Renal cortical epithelial cell (primary cell): ENCODE results near the gene OR2T1. TPM values are rescaled to one million over a fixed set of nuclear protein-coding genes. Genes with fewer than 3 reads are reported as not detected.
"Not testable (repeated sequence)": the region's sequence is repeated elsewhere in the genome, so short reads cannot be mapped to it uniquely, and the experiment has no call there.

Source experiments
- DNase-seq: peaks from one replicate; pipeline ENCODE4 v3.0.0-alpha.2; 2011; ENCODE audit warnings: low read depth
- total RNA-seq: library from RNA; depleted of rRNA; stranded (reverse); fragments of >200 nt; gene quantifications from 2 replicates; pipeline ENCODE4 v1.2.3, GENCODE V29; 2014

Gene OR2T1
- total RNA-seq, 1 donor from 2014 or later = not detected

GRCh38 chr1:248436303-248436702, 33.5 kb downstream of the OR2T1 start:
- DNase-seq = not testable (repeated sequence)

GRCh38 chr1:248438668-248439067, 35.8 kb downstream of the OR2T1 start:
- not testable (repeated sequence) for DNase-seq

- DNase-seq = not testable (repeated sequence)
Measured at GRCh38 chr1:248439283-248439682, 36.4 kb downstream of the OR2T1 start.

GRCh38 chr1:248442500-248443277, 39.8 kb downstream of the OR2T1 start:
- not testable (repeated sequence) for DNase-seq

GRCh38 chr1:248444603-248445002, 41.8 kb downstream of the OR2T1 start:
- DNase-seq = not testable (repeated sequence)

GRCh38 chr1:248445399-248445798, 42.6 kb downstream of the OR2T1 start, which contains the start of gene OR2T2:
Gene OR2T2 (plus strand): TSS chr1:248445637. CDS start chr1:248452798, 7,161 bp downstream.
- peak; percentile 75 for DNase-seq

- DNase-seq = not testable (repeated sequence)
Measured at GRCh38 chr1:248448409-248449074, 45.7 kb downstream of the OR2T1 start.

- not testable (repeated sequence) for DNase-seq
Measured at GRCh38 chr1:248449821-248450465, 47.1 kb downstream of the OR2T1 start.

- not testable (repeated sequence) for DNase-seq
Measured at GRCh38 chr1:248450466-248451145, 47.8 kb downstream of the OR2T1 start.

GRCh38 chr1:248453619-248454018, 50.8 kb downstream of the OR2T1 start:
- not testable (repeated sequence) for DNase-seq

- DNase-seq = not testable (repeated sequence)
Measured at GRCh38 chr1:248455045-248455444, 52.2 kb downstream of the OR2T1 start.

- not testable (repeated sequence) for DNase-seq
Measured at GRCh38 chr1:248456635-248457034, 53.8 kb downstream of the OR2T1 start.

Other genes starting within 250 kb of the OR2T1 start
- gene OR2M2, start 228.2 kb upstream of the OR2T1 start, total RNA-seq = not detected in 2 replicates
- not detected in 2 replicates for gene OR2M3, start 205.8 kb upstream of the OR2T1 start, total RNA-seq
- not detected in 2 replicates for gene OR2M4, start 171.6 kb upstream of the OR2T1 start, total RNA-seq
- gene OR2T33, start 125.1 kb upstream of the OR2T1 start, total RNA-seq = not detected in 2 replicates
- not detected in 2 replicates for gene OR2T12, start 99.6 kb upstream of the OR2T1 start, total RNA-seq
- not detected in 2 replicates for gene OR2M7, start 78.5 kb upstream of the OR2T1 start, total RNA-seq
- not detected in 2 replicates for gene OR14C36, start 54.3 kb upstream of the OR2T1 start, total RNA-seq
- gene OR2T4, start 41.4 kb upstream of the OR2T1 start, total RNA-seq = not detected in 2 replicates
- not detected in 2 replicates for gene OR2T6, start 27.3 kb upstream of the OR2T1 start, total RNA-seq
- not detected in 2 replicates for gene OR2T2, start 42.6 kb downstream of the OR2T1 start, total RNA-seq
- not detected in 2 replicates for gene OR2T3, start 70.3 kb downstream of the OR2T1 start, total RNA-seq
- gene OR2T5, start 85.5 kb downstream of the OR2T1 start, total RNA-seq = not detected in 2 replicates
- gene OR2G6, start 105.0 kb downstream of the OR2T1 start, total RNA-seq = 0.05 TPM in 1 of 2 replicates, not detected in the other
- gene OR2T29, start 159.7 kb downstream of the OR2T1 start, total RNA-seq = 0.10 TPM in 1 of 2 replicates, not detected in the other
- gene OR2T34, start 171.7 kb downstream of the OR2T1 start, total RNA-seq = not detected in 2 replicates
- 0.20 TPM in 1 of 2 replicates, not detected in the other for gene OR2T10, start 194.7 kb downstream of the OR2T1 start, total RNA-seq
- gene OR2T11, start 232.0 kb downstream of the OR2T1 start, total RNA-seq = 0.10 TPM in 1 of 2 replicates, not detected in the other
- gene OR2T35, start 242.2 kb downstream of the OR2T1 start, total RNA-seq = under 0.01 TPM in 1 of 2 replicates, not detected in the other